Activated CD8-positive, alpha-beta memory T cell treated with anti-CD3 and anti-CD28 coated beads for 1 hour (primary cell): ENCODE data around the gene TBC1D14.

Experiments
- DNase-seq, 2 donors: peaks; one replicate each; pipeline ENCODE4 v3.0.0-alpha.2; 2020; ENCODE audit warnings: low read depth in 1 of 2; ENCODE audit errors: extremely low read depth in 1 of 2

TBC1D14 gene

DNA sequence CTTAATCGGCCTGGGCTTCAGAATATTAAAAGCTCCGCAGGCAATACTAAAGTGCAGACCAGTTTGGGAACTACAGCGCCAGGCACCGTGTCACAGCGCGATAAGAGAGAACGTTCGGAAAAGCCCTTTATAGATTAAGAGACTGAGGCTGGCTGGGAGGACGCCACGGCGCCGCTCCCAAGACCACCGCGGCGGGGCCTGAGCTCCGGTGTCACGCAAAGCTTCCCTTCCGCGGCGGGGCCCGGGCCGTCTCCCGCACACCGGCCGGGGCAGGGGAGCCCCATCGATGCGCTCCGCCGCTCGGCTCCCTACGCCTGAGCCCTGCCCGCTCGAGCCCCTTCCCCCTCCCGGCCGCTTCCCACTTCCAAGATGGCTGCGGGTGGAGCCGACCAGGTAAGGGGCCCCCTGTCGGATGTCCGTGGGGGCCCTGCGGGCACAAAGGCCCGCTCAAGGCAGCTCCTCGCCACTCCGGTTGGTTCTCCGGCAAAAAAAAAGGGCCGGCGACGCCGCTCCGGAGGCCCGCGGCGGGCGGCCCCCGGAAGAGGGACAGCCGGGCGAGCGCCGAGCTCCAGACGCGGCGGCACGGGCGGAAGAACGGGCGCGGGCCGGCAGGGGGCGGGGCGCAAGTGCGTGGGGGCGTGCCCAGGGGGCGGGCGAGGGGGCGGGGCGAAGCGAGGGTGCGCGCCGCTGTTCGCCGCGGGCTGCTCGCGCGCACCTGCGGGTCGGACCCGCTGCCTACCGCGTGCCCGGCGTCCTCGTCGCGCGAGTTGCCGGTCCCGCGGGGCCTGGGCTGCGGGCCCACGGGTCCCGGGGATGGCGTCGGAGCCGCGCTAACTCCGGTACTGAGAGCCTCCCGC lies at the start of gene TBC1D14:
TBC1D14 (plus strand) TSS at position 714 of the 857 bp plus-strand sequence. CDS start 13,564 bp downstream, outside the sequence.
- DNase-seq = peak; percentile 57 to 79

DNA sequence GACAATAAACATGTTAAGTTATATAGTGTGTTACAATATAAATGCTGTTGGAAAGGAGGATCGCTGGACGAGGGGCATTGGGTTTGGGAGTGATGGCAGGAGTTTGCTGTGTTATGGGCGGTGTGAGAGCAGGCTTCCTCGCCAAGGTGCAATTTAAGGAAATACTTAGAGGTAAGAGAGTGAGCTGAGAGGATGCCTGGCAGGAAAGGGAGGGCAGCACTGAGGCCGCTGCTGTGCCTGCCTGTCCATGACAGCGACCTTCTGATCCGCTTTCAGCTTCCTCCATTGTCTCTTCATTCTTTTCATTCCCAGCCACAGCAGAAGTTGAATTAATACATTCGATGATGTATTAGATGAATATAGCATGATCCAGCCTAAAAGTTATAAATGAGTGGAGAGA lies 41.2 kb upstream of the TBC1D14 start:
- DNase-seq = no peak

DNA sequence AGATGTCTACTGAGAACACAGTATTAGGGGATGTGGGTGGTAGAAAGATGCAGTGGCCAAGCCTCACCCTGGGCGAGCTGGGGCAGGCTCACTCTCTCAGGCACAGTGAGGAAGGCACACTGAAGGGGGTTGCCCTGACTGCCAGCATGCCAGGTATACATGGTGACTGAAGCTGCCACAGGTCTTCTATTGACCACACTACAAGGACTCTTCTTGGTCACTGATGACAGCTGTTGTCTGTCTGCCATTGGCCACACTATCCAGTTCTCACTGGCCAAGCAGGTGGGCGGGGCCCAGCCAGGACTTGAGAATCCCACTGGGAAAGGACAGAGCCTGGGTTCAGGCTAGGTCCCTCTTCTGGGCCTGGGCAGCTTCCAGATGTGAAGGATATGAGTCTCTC lies 39.7 kb upstream of the TBC1D14 start:
- no peak for DNase-seq

DNA sequence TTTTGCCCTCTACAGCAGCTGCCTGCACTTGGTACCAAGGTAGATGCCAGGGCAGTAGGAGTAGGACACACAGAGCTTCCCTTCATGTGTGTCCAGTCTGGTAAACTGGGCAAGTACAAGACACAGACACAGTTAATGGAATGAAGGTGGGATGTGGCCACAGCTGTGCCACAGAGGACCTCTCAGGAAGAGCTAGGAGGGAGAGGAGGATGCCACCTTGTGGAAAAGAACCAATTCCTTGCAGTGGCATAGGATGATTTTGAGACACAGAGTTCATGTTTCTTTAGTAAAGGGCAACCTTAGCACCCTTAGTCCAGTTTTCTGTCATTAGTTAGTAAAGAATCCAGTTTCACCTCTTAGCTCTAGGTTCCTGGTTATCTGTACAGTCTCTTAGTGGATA lies 36.3 kb upstream of the TBC1D14 start:
- DNase-seq = no peak

DNA sequence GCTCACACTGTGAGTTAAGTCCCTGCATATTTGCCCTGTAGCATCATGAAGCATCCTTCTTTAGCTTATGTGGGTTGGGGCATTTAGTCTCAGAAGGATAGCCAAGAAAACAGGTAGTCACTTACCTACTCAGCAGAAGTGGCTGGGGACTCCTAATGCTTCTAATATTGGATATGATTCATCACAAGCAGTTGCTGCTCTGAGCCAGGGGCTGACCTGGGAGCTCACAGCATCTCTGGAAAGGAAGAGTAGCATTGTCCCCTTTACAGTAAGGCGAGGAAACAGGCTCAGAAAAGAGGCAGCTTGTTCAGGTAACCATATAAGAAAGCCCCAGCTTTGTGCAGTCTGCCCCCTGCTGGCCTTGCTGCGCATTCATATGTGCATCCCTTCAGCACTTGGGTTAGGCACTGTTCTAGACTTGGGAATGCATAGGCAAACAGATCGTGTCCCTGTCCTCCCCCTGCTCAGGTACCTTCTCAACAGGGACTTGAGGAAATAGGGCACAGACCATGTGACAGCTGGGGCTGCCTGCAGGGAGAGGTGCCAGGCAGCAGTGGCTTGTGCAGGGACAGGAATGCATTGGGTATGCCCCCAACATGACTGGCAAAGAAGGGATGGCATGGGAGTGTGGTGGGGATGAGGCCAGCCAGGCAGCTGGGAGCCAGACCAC lies 35.7 kb upstream of the TBC1D14 start:
- peak; percentile 61 to 78 for DNase-seq

GRCh38 chr4:6874981-6875380 lies 34.6 kb upstream of the TBC1D14 start:
- DNase-seq = no peak

- no peak for DNase-seq
Measured at GRCh38 chr4:6875431-6875831, 34.2 kb upstream of the TBC1D14 start.

GRCh38 chr4:6876440-6876839 lies 33.2 kb upstream of the TBC1D14 start:
- DNase-seq = no peak

DNA sequence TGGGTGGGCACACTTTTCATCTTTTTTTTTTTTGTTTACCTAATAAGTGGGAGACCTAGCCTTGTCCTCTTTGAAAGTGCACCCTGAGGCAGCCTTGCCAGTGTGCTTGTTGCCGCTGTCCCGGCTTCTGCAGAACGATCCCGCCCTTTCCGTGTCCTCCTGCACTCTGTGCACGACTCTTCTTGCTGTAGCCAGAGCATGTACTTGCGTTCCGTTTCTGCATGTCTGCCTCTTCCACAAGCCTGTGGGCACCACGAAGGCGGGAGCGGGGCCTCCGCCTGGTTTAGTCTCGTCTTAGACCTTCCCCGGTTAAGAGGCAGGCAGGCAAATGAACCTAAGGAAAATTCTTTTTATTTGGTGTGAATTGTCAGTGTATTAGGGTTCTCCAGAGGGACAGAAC lies 32.6 kb upstream of the TBC1D14 start:
- DNase-seq = no peak

- no peak for DNase-seq
Measured at GRCh38 chr4:6878451-6879059, 31.1 kb upstream of the TBC1D14 start.

DNA sequence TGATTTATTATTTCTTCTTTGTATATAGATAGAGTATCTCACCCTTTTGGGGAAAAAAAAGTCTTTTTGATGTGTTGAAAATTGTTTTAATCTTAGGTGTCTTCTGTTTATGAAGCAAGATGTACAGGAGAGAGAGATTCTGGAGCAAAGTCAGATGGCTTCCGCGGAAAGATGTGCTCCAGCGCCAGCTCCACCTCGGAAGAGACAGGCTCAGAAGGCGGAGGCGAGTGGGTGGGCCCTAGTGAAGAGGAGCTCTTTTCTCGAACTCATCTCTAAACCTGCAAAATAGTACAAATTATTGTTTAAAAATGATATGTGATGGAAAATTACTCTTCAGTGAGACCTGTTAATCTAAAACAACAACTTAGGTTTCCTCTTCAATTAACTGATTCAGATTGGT lies 28.9 kb upstream of the TBC1D14 start:
- DNase-seq = no peak

DNA sequence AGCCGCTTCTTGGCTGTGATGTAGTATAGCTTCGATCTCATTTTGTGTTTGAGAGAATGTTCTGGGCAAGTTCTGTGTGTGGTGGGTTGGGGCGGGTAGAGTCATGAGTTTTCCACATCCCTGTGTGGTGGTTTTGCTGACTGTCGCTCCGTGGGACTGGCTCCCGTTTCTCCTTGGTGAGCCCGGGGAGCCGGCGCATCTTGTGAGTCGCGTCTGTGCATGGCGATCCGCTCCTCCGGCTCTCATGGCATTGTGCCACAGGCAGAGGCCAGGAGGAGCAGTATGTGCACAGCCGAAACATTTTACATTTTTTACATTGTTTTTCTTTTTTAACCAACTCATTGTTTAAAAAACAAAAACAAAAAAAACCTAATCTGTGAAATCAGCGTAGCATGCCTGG lies 27.7 kb upstream of the TBC1D14 start:
- DNase-seq = no peak

GRCh38 chr4:6884341-6884870 lies 25.2 kb upstream of the TBC1D14 start:
- DNase-seq = no peak

DNA sequence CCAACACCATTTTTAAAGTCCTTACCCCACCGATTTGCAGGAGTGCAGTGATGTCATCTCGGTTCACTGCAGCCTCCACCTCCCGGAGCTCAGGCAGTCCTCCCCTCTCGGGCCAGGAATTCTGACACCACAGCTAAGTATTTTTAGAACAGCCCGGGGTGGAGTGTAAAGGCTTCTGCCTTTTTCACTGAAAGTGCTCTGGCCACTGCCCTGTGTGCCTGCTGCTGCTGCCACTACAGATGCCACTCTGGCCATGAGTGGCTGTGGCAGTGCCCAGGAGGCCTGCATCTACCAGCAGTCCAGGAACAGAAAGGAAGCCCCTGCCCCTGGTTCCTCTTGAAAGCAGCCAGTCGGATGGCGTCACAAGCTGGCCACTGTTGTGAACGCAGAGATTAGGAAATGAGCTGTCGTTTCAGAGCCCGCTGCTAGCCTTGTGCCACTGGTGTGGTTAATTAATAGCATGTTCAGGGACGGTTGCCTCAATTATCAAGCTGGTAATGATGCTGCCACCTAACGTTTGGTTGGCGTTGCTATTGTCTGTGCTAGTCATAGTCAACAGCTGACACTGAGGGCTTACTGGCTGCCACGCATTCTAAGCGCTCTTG lies 23.6 kb upstream of the TBC1D14 start:
- DNase-seq = no peak

DNA sequence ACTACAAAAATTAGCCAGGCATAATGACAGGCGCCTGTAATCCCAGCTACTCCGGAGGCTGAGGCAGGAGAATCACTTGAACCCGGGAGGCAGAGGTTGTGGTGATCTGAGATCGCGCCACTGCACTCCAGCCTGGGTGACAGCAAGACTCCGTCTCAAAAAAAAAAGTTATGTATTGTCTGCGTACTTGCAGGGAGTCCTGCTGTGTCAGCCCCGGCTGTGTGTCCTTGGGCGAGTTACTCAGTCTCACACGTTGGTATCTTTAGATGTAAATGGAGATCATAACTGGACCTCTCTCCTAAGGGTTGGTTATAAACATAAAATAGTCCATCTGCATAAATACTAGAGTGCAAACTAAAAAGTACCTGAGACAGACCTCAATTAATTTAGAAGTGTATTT lies 22.7 kb upstream of the TBC1D14 start:
- DNase-seq = no peak

DNA sequence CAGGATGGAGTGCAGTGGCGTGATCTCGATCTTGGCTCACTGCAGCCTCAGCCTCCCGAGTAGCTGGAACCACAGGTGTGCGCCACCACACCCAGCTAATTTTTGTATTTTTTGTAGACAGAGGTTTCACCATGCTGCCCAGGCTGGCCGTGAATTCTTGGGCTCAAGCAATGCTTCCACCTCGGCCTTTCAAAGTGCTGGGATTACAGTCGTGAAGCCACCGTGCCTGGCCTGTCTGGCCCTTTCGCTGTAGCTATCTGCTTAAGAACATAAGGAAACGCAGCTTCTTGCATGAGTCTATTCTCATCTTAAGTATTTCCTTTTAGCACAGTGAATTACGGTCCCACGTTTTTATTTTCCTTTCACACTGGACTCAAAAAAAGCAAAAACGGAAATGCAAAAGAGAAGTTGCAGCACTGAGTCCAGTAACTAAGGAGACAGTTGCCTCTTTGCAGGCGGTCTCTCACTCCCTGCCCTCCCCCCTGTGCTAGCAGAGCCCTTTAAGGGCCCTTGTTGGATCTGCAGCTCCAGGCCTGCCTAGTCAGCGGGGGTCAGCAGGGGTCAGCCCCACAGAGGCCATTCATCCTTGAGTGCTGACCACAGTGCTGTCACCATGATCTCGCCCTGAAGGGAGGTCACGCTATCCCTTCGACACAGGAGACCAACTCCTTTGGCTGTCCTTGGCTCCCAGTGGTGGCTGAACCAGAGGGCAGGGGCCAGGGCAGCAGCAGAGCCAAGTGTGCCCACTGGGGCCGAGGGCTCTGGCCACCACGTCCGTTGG lies 21.8 kb upstream of the TBC1D14 start:
- DNase-seq = no peak

GRCh38 chr4:6888506-6889071 lies 21.0 kb upstream of the TBC1D14 start:
- no peak for DNase-seq

DNA sequence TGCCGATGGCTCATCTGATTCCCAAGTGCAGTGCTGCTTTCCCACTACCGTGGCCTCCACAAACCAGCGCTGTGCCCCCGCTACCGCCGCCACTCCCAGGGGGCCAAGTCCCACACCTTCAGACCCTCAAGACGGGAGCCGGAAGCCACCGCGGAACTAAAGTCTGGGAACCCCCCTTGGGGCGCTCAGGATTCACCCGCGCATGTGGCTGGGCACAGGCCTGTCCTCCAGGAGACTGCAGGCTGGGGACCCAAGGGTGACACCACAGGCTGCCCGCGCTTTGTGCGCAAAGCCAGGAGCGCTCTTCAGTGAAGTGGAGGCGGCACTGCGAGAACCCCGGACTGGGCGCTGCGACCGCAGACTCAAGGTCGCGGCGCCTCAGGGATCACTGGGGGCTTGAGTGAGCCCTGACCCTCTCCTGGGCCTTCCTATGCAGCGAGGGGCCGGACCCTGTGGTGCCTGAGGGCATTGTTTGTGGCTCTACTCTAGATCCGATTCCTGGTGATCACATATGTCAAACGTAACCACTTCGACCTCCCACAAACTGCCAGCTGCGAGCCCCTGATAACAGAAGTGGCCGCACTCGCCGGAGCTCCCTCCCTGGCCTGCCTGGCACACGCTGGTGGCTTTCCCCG lies 20.4 kb upstream of the TBC1D14 start:
- DNase-seq = no peak

GRCh38 chr4:6889736-6890324 lies 19.8 kb upstream of the TBC1D14 start:
- no peak for DNase-seq
